Measurements from ENCODE around the gene GDPD5.
A peak's percentile ranks its signal among the peaks of the same experiment; 100 is the strongest.

Gene GDPD5

DNA sequence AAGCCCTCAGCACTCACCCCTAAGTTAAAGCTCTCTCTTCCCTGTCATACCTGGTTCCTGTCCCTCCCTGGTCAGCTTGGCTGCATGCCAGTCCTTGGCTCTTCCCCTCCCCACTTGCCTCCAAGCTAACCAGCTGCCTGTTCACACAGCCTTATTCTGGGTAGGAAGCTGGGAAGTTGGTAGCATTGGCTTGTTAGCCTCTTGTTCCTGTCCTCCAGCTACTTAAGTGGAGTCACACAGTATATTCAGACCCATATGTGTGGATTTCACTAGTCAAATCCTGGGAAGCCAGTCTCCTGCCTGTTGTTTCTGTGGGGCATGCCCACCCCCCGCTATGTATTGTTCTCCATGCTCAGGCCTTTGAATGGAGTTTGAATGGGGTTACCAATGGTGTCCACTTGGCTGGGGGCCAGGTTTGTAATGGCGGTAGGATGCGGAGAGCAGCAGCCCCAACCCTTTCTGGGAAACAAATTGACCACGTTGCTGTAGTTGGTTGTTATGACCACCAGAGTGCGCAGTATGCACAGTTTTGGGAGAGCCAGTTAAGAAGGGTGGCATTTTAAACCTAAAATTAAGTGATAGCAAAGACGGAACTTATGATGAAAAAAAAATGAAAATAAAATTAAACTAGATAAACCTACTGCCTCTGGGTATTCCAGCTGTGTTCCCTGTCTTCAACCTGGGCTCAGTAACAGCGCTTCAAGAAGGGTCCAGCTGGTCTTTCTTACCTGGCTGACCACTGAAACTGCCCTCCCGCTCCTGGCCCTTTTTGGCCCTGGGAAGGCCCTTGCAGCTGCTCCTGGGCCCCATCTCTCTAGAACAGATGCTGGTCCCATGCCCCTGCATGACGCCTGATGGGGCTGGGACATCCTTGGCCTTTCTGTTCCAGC lies 137.1 kb downstream of the GDPD5 start:
- DNase-seq = peak; percentile 49

- DNase-seq = no peak
Observed at GRCh38 chr11:75387736-75388294, 137.9 kb downstream of the GDPD5 start.

GRCh38 chr11:75386942-75387630 lies 138.7 kb downstream of the GDPD5 start:
- no peak for DNase-seq
